A673 (cell line): ENCODE measurements around the gene SUPT20HL2. TPM values are rescaled to one million over a fixed set of nuclear protein-coding genes. Genes with fewer than 3 reads are reported as not detected.

Experiments
- BruUV-seq: library from RNA; stranded (reverse); fragments of 400-500 nt; replicated peaks from 2 replicates; lab custom pipeline; 2021; lab: Mats Ljungman, UMichigan
- CTCF ChIA-PET: fragments of 300-600 bp; sonication (Branson Sonifier 250); formaldehyde crosslinking; loops from one replicate; lab custom pipeline; 2022; ENCODE audit warnings: antibody characterized with exemption; lab: Charles Lee
- POLR2A ChIA-PET: fragments of 300-600 bp; sonication (Branson Sonifier 250); formaldehyde crosslinking; loops from one replicate; lab custom pipeline; 2022; ENCODE audit warnings: antibody characterized with exemption; ENCODE audit not compliant: low non-redundant PET; lab: Charles Lee
- DNase-seq: peaks from one replicate; pipeline ENCODE4 v3.0.0-alpha.2; 2015; ENCODE audit warnings: low spot score
- H3K27ac ChIP-seq: fragments of 200-600 bp; sonication (generic); 2 replicates; pipeline ENCODE4 v1.5.1; 2016; ENCODE audit warnings: mixed run types, low read depth, mild to moderate bottlenecking, mixed read lengths, antibody characterized with exemption, low read length; ENCODE audit not compliant: poor library complexity, severe bottlenecking
- H3K27me3 ChIP-seq: fragments of 200-600 bp; sonication (generic); replicated peaks from 2 replicates; pipeline ENCODE4 v1.6.1; 2017; ENCODE audit warnings: mixed run types, low read depth, mild to moderate bottlenecking, mixed read lengths, antibody characterized with exemption, low read length; ENCODE audit not compliant: insufficient read depth, poor library complexity
- H3K36me3 ChIP-seq: fragments of 200-600 bp; sonication (generic); 2 replicates; pipeline ENCODE4 v1.6.1; 2016; ENCODE audit warnings: mixed run types, mild to moderate bottlenecking, mixed read lengths, antibody characterized with exemption, low read length; ENCODE audit not compliant: insufficient read depth, poor library complexity, severe bottlenecking
- H3K4me1 ChIP-seq: fragments of 200-600 bp; sonication (generic); 2 replicates; pipeline ENCODE4 v1.6.1; 2017; ENCODE audit warnings: mixed run types, mild to moderate bottlenecking, mixed read lengths, antibody characterized with exemption, low read length; ENCODE audit not compliant: insufficient read depth, poor library complexity, severe bottlenecking
- H3K4me3 ChIP-seq: fragments of 200-600 bp; sonication (generic); 2 replicates; pipeline ENCODE4 v1.5.1; 2016; ENCODE audit warnings: low read depth, mixed run types, mild to moderate bottlenecking, mixed read lengths, low read length; ENCODE audit not compliant: poor library complexity, severe bottlenecking
- H3K9me3 ChIP-seq: fragments of 200-600 bp; sonication (generic); 2 replicates; pipeline ENCODE4 v1.6.1; 2016; ENCODE audit warnings: mixed run types, low read depth, mild to moderate bottlenecking, mixed read lengths, antibody characterized with exemption, low read length; ENCODE audit not compliant: poor library complexity, severe bottlenecking
- EZH2 ChIP-seq: fragments of 200-600 bp; sonication (generic); IDR thresholded peaks from 2 replicates; pipeline ENCODE4 v1.6.1; 2017; ENCODE audit warnings: borderline replicate concordance, low read depth, mild to moderate bottlenecking, mixed read lengths, antibody characterized with exemption, low read length; ENCODE audit not compliant: poor library complexity, severe bottlenecking
- intact Hi-C: fragments of 100-400 bp; cut with micrococcal nuclease; formaldehyde crosslinking; loops from one replicate; pipeline ENCODE4 v1.10.0; 2022; ENCODE audit not compliant: unreplicated experiment
- total RNA-seq: library from RNA; stranded (reverse); gene quantifications from 2 replicates; pipeline ENCODE4 v1.2.3, GENCODE V29; 2021
- TF ChIP-seq, protein P1 (sequence below): fragments of 300-800, 200-600 bp; sonication (generic); conservative IDR thresholded peaks from 2 replicates; pipeline ENCODE4 v1.5.1; 2017; ENCODE audit warnings: low read depth, mild to moderate bottlenecking, antibody characterized with exemption, low read length, moderate library complexity, mixed read lengths

Gene SUPT20HL2
- total RNA-seq, 1 experiment from 2014 or later: not detected

DNA sequence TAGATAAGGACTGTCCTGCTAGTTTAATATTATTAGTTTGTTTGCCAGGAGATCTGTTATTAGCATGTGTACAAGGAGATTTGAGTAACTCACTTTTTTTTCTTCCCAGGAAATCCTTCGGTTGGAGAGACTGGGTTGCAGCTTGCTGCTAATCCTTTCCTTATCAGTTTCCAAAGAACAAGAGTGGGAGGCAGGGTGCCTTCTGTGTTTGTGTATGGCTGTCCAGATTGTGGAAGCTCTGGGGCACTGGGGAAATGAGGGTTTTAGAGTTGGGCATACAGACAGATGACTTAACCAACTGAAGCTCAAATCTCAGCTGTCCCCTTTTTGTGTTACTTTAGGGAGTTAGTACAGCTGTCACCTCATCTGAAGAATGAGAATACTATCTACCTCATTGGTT lies 34.0 kb upstream of the SUPT20HL2 start:
- POLR2A ChIA-PET: no interaction called here
- no peak overlapping the region for H3K27ac ChIP-seq
- TF ChIP-seq, protein P1, sequence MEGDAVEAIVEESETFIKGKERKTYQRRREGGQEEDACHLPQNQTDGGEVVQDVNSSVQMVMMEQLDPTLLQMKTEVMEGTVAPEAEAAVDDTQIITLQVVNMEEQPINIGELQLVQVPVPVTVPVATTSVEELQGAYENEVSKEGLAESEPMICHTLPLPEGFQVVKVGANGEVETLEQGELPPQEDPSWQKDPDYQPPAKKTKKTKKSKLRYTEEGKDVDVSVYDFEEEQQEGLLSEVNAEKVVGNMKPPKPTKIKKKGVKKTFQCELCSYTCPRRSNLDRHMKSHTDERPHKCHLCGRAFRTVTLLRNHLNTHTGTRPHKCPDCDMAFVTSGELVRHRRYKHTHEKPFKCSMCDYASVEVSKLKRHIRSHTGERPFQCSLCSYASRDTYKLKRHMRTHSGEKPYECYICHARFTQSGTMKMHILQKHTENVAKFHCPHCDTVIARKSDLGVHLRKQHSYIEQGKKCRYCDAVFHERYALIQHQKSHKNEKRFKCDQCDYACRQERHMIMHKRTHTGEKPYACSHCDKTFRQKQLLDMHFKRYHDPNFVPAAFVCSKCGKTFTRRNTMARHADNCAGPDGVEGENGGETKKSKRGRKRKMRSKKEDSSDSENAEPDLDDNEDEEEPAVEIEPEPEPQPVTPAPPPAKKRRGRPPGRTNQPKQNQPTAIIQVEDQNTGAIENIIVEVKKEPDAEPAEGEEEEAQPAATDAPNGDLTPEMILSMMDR: no peak
- no peak for TF ChIP-seq EZH2
- no peaks in the 10 kb centered on the region for H3K9me3 ChIP-seq
- peaks cover under 1% of the 10 kb centered on the region for H3K27me3 ChIP-seq
- H3K4me3 ChIP-seq: no peak overlapping the region
- H3K36me3 ChIP-seq: no peaks in the 10 kb centered on the region
- DNase-seq: no peak
- no TSS peak for BruUV-seq
- H3K4me1 ChIP-seq: no peaks in the 10 kb centered on the region
- intact Hi-C loops: no loop called here
- CTCF ChIA-PET: no interaction called here

DNA sequence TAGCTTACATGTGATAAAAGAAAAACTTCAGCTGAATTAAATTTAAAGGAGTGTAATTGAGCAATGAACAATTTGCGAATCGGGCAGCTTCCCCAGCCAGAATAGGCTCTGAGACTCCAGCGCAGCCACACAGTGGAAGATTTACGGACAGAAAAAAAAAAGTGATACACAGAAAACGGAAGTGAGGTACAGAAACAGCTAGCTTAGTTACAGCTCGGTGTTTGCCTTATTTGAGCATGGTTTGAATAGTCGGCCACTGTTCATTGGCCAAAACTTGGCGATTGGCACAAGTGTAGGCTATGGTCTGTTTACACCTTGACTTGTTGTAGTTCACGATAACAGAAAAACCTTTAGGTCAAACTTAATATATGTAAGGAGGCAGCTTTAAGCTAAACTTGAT lies 29.9 kb upstream of the SUPT20HL2 start:
- TF ChIP-seq EZH2: no peak
- H3K27ac ChIP-seq: no peak overlapping the region
- DNase-seq: no peak
- no peak overlapping the region for H3K4me3 ChIP-seq
- POLR2A ChIA-PET: no interaction called here
- H3K4me1 ChIP-seq: no peaks in the 10 kb centered on the region
- CTCF ChIA-PET: no interaction called here
- BruUV-seq: no TSS peak
- no peaks in the 10 kb centered on the region for H3K9me3 ChIP-seq
- H3K36me3 ChIP-seq: no peaks in the 10 kb centered on the region
- intact Hi-C loops: no loop called here
- peaks cover 3% of the 10 kb centered on the region for H3K27me3 ChIP-seq

DNA sequence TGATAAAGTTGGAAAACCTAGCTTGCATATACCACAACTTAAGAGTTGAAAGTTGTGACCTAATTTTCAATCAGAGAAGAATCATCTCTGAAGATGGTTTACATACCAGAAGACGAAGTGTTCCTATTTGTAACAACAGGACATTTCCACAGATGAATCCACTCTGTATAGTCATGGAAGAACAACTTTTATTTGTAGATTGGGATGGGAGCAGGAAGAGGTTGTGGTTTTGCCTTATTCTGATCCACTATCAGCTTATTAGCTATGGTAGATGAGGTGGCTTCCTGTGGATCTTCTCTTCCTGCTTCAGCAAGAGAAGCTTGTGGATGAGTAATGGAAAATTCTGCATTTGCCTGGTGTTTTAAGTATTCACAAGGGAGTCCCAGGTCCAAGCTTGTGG lies 27.9 kb upstream of the SUPT20HL2 start:
- DNase-seq: peak; percentile 42
- Histone ChIP-seq H3K27me3 (peaks cover 3% of the 10 kb centered on the region), H3K36me3 (no peaks in the 10 kb centered on the region), H3K4me1 (no peaks in the 10 kb centered on the region), H3K4me3 (no peak overlapping the region), H3K27ac (no peak overlapping the region), H3K9me3 (no peaks in the 10 kb centered on the region)
- POLR2A ChIA-PET: no interaction called here
- BruUV-seq: no TSS peak
- CTCF ChIA-PET: no interaction called here
- intact Hi-C loops: no loop called here
- TF ChIP-seq, protein P1: no peak
- TF ChIP-seq EZH2: no peak

DNA sequence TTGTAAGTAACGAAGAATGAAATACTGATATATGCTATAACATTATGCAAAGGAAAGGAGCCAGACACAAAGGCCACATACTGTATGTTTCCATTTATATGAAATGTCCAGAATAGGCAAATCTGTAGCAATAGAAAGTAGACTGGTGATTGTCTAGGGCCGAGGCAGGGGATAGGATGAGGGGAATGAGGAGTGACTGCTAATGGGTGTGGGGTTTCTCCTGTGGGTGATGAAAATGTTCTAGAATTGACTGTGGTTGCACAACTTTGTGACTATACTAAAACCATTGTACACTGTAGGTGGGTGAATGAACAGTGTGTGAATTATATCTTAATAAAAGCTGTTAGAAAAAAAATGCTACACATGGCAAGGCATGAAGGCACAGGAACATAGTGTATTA lies 26.6 kb upstream of the SUPT20HL2 start:
- H3K27ac ChIP-seq: no peak overlapping the region
- no TSS peak for BruUV-seq
- intact Hi-C loops: no loop called here
- no peak for TF ChIP-seq EZH2
- TF ChIP-seq, protein P1: no peak
- no peak overlapping the region for H3K4me3 ChIP-seq
- ChIA-PET CTCF (no interaction called here), POLR2A (no interaction called here)
- no peak for DNase-seq
- H3K9me3 ChIP-seq: no peaks in the 10 kb centered on the region
- H3K36me3 ChIP-seq: no peaks in the 10 kb centered on the region
- no peaks in the 10 kb centered on the region for H3K4me1 ChIP-seq
- H3K27me3 ChIP-seq: peaks cover 3% of the 10 kb centered on the region
